ENCODE data around the gene DAPK1.

DNA sequence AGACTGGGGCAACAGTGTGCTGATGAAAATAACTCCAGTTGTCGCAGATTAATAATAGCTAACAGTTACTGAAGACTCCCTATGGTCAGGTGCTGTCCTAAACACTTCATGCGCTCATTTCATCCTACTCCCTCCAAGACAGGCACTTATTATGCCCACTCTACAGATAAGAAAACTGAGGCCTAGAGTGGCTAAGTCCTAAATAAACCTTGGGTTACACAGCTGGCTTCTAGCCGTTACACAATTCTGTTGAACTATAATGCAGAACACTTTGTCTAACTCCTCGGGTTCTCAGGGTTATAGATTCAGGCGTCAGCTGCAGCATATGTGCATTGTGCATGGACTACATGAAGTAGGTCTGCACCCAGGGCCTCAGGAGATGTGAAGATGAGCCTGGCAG lies 103.9 kb downstream of the DAPK1 start:
- TF ChIP-seq, protein P1, sequence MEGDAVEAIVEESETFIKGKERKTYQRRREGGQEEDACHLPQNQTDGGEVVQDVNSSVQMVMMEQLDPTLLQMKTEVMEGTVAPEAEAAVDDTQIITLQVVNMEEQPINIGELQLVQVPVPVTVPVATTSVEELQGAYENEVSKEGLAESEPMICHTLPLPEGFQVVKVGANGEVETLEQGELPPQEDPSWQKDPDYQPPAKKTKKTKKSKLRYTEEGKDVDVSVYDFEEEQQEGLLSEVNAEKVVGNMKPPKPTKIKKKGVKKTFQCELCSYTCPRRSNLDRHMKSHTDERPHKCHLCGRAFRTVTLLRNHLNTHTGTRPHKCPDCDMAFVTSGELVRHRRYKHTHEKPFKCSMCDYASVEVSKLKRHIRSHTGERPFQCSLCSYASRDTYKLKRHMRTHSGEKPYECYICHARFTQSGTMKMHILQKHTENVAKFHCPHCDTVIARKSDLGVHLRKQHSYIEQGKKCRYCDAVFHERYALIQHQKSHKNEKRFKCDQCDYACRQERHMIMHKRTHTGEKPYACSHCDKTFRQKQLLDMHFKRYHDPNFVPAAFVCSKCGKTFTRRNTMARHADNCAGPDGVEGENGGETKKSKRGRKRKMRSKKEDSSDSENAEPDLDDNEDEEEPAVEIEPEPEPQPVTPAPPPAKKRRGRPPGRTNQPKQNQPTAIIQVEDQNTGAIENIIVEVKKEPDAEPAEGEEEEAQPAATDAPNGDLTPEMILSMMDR (IDR thresholded peaks at IDR 0.05 in 2 of 3, conservative IDR thresholded peaks at IDR 0.05 in 1 of 3; ENCODE audit: control insufficient read depth in 2 of 3, extremely low read depth in 1 of 3, insufficient read depth in 1 of 3, low read depth in 3 of 3, low read length in 3 of 3), result no peak
- TF ChIP-seq CEBPB (IDR thresholded peaks at IDR 0.05; ENCODE audit: borderline replicate concordance in 1 of 2, low read depth in 2 of 2, low read length in 2 of 2), result no peak
